NCI-H524 (cell line): ENCODE results near the gene RNF213.
"Not testable (repeated sequence)": the region's sequence is repeated elsewhere in the genome, so short reads cannot be mapped to it uniquely, and the experiment has no call there.

Experiments
- DNase-seq, 2 experiments: peaks; one replicate each; lab custom pipeline; 2025; lab: John Stamatoyannopoulos, UW

The RNF213 gene

DNA sequence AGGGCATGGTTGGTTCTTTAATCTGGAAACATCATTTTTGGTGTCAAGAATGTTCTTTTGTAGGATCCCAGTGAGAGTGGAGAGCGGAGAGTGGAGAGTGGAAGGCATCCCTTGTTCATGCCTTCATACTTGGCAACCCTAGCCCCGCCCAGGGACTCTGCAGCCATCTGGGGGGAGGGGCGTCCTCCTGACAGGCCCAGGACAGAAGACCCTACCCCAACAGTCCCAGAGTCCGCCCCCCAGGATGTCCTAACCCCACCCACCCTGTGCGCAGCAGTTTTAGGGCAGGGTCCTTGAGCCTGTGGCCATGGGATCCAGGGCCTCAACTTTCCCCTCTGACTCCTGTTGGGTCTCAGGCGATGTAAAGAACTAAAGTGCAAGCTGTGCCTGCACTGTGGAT is 36.0 kb upstream of the RNF213 start:
- no peak for DNase-seq

GRCh38 chr17:80225230-80225629 is 35.4 kb upstream of the RNF213 start:
- no peak for DNase-seq

- no peak for DNase-seq
These were observed 33.5 kb upstream of the RNF213 start for GRCh38 chr17:80227156-80227555.

GRCh38 chr17:80227666-80228065 is 33.0 kb upstream of the RNF213 start:
- no peak for DNase-seq

DNA sequence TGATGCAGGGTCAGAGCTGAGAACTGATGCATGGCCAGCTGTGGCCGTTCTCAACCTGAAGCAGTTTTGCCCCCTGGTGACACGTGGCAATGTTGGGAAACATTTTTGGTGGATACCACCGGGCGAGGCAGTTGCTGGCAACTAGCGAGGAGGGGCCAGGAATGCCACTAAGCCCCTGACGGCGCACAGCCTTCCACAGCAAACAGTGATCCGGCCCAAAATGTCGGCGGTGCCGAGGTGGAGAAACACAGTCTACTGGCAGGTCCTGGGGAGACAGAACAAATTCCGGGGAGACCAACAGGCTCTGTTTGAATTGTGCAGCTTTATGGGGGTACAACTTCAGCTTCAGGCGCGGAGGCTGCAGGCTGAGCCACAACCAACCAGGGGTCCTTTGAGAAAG is 32.2 kb upstream of the RNF213 start:
- no peak for DNase-seq

DNA sequence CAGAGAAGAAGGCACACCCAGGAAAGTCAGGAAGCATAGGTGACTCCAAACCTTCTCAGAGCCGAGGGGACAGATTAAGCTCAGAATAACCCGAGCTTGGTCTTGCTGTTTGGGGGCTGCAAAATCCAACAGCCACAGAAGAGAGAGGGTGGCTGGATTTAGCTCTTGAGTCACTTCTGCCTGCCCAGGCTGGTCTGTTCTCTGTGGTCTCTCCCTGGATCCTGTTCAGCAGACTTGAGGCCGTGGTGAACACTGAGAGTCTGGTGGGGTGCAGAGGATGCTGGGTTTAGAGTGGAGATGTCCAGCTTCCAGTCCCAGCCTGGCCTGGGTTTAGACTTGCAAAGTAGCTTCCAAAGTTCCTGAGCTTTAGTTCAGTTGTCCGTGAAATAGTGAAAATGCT is 31.6 kb upstream of the RNF213 start:
- no peak for DNase-seq

DNA sequence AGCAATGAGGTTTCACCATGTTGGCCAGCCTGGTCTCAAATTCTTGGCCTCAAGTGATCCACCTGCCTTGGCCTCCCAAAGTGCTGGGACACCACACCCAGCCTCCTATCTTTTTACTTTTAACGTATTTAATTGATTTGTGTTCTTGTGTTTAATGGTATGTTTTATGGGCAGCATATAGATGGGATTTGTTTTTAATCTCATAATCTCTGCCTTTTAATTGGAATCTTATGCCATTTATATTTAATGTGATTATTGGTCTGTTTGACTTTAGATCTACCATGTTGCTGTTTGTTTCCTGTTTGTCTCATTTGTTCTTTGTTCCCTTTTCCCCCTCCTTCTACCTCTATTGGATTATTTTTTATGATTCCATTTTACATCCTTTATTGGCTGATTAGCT is 28.2 kb upstream of the RNF213 start:
- DNase-seq: no peak

DNA sequence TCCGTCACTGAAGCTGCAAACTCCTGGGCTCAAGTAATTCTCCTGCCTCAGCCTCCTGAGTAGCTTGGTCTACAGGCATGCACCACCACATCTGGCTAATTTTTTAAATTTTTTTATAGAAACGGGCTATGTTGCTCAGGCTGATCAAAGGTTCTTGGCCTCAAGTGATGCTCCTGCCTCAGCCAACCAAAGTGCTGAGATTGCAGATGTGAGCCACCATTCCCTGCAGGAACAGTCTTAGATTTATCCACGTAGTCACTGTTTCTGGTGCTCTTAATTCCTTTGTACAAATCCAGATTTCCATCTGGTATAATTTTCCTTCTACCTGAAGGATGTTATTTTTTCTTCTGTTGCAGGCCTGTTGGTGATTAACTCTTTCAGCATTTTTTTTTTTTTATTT is 27.4 kb upstream of the RNF213 start:
- DNase-seq: no peak

GRCh38 chr17:80236911-80237310 is 23.7 kb upstream of the RNF213 start:
- no peak for DNase-seq

DNA sequence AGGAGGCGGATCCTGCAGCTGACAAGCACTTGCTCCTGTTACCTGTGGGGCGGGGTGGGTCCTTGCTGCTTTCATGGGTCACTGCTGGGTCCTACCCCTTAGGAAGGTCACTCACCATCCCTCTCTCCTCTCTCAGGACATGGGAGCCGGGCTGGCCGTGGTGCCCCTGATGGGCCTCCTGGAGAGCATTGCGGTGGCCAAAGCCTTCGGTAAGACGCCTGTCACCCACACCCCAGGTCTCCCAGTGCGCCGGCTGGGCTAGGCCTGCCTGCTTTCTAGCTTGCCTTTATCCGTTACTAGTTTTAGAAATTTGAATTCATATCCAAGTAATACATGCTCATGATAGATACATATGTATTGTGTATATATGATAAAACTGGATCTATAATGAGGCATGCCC is 23.3 kb upstream of the RNF213 start:
- DNase-seq: no peak

GRCh38 chr17:80242505-80242904 is 18.1 kb upstream of the RNF213 start:
- no peak for DNase-seq

DNA sequence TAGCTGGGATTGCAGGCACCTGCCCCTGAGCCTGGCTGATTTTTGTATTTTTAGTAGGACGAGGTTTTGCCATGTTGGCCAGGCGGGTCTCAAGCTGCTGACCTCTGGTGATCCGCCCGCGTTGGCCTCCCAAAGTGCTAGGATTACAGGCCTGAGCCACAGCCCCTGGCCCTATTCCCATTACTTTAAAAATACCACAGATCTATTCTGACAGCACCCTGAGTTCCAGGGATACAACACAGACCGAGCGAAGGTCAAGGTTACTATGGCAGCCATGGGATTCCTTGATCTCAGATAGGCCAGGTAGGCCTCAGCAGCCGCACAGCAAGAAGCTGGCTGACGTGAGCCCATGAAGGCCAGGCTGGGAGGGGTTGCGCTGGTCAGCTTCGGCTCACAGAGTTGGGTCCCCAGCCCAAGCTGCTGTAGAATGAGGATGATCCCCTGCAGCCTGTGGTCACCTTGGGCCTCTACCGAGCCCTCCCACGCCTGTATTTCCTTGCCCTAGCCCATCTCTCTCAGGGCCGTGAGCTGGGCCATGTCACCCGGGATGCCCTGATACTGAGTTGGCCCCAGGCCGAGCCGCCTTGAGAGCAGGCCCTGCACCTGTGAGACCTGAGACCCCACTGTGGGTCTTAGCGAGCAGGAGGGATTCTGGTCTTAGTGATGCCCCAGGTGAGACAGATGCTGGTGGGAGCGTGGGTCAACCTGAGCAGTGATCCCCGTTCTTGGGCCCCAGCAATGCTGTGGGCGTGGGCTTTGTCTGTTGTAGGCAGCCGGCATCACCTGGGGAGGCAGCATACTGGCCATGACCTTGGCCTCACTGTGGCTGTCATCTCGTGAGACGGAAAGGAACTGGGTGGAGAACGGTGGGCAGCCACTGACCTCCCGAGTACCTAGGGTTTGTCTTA is 16.9 kb upstream of the RNF213 start:
- no peak for DNase-seq

DNA sequence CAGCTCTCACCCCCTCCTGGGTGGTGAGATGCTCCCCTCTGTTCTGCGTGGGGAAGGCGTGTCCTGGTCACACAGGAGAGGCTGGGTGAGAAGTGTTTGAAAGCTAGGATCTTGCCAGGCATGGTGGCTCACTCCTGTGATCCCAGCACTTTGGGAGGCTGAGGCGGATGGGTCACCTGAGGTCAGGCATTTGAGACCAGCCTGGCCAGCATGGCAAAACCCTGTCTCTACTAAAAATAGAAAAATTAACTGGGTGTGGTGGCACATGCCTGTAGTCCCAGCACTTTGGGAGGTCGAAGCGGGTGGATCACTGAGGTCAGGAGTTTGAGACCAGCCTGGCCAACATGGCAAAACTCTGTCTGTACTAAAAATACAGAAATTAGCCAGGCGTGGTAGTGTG is 16.2 kb upstream of the RNF213 start:
- DNase-seq: not testable (repeated sequence)

DNA sequence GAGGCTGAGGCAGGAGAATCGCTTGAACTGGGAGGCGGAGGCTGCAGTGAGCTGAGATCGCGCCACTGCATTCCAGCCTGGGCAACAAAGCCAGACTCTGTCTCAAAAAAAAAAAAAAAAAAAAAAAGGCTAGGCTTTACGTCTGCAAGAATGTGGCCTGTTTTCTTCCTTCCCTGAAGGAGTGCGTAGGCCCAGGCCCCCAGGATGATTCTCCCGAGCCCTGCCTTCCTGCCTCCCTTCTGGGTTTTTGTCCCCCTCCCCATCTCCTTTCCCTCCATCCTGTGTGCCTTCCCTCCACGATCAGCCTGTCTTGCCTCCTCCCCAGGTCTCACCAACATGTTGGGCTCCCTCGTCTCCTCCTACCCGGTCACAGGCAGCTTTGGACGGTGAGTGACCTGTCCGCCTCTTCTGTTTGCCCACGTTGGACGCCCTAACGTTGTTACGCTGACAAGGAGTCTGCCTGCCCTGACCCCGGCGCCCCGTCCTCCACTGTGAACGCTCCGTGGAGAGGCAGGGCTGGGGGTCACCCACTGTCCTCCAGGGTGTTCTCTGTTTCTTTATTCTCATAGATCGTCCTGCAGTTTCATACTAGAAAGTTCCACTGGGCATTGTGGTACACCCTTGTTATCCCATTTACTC is 15.7 kb upstream of the RNF213 start:
- no peak for DNase-seq

- DNase-seq: no peak
These were observed 14.9 kb upstream of the RNF213 start for GRCh38 chr17:80245566-80246265.

GRCh38 chr17:80246266-80246681 is 14.4 kb upstream of the RNF213 start:
- no peak for DNase-seq

- no peak for DNase-seq
These were observed 13.9 kb upstream of the RNF213 start for GRCh38 chr17:80246726-80247125.

GRCh38 chr17:80247561-80247960 is 13.1 kb upstream of the RNF213 start:
- DNase-seq: no peak

DNA sequence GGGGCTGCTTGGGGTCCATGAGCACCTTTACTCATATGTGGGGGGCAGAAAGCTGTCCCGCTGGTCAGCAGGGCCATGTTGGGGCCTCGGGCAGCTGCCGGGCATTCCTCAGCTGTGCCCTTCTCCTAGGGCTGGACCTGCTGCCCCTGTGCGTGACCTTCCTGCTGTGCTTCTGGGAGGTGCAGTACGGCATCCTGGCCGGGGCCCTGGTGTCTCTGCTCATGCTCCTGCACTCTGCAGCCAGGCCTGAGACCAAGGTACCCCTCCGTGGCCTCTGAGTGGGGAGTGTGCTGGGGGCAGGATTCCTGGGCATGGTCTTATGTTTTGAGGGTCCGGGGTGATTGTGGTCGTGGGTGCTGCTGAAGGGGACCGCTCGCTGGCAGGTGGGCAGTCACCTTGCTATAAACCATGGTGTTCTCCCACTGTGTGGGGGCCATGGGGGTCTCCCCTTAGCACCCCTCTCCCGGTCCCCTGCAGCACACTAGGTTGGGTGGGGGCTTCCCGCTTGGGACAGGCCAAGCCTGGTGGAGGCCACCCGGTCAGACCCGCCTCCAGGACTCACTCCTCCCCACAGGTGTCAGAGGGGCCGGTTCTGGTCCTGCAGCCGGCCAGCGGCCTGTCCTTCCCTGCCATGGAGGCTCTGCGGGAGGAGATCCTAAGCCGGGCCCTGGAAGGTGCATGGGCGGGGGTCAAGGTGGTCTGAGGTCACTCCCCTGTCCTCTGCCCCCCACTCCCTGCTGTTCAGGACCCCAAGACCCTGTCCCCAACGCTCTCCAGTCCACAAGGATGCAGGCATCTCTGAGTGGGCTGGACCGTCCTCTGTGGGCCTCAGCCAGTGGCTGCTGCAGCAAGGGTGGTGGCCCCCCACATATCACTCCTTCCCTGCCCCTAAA is 12.4 kb upstream of the RNF213 start:
- DNase-seq: no peak

- no peak for DNase-seq
These were observed 11.6 kb upstream of the RNF213 start for GRCh38 chr17:80248894-80249710.

DNA sequence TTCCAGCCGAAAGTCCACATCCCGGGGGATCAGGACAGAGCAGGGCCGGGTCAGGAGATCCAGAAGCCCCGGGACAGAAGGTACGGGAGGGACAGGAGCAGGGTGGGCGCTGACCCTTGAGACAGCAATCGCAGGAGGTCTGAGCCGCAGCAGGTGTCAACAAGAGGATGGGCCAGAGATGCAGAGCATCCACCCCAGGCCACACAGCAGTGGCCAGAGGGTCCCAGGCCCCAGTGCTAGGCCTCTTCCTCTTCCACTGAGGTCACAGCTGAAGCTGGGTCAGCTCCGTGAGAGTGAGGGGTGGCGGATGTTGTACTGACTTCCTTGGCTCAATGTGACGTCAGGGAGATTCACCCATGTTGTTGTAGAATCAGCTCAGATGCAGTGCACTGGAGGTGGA is 8.7 kb upstream of the RNF213 start:
- DNase-seq: no peak
